Fibroblast of pulmonary artery (primary cell): ENCODE measurements around the gene PITPNM2.

Experiments
- DNase-seq: peaks from one replicate; pipeline ENCODE4 v3.0.0-alpha.2; 2010; ENCODE audit warnings: low read depth
- H3K4me3 ChIP-seq: replicated peaks from 2 replicates; pipeline ENCODE4 v1.5.1; 2011; ENCODE audit warnings: low read depth, mild to moderate bottlenecking, control low read depth, low read length, moderate library complexity
- CTCF ChIP-seq: IDR thresholded peaks from 2 replicates; pipeline ENCODE4 v1.5.1; 2011; ENCODE audit warnings: mild to moderate bottlenecking, control low read depth, low read length, inconsistent platforms; ENCODE audit errors: missing control alignments

Gene PITPNM2

GRCh38 chr12:123165537-123165936, 14.6 kb upstream of the PITPNM2 start:
- no peak for TF ChIP-seq CTCF
- no peak overlapping the region for H3K4me3 ChIP-seq
- DNase-seq: no peak

- no peak overlapping the region for H3K4me3 ChIP-seq
- no peak for DNase-seq
- no peak for TF ChIP-seq CTCF
Measured at GRCh38 chr12:123164710-123165261, 13.9 kb upstream of the PITPNM2 start.

GRCh38 chr12:123164222-123164621, 13.3 kb upstream of the PITPNM2 start:
- TF ChIP-seq CTCF: no peak
- no peak overlapping the region for H3K4me3 ChIP-seq
- no peak for DNase-seq

GRCh38 chr12:123163227-123163626, 12.3 kb upstream of the PITPNM2 start:
- no peak for DNase-seq
- no peak for TF ChIP-seq CTCF
- no peak overlapping the region for H3K4me3 ChIP-seq

- TF ChIP-seq CTCF: no peak
- H3K4me3 ChIP-seq: no peak overlapping the region
- peak; percentile 43 for DNase-seq
Measured at GRCh38 chr12:123160801-123161487, 10.1 kb upstream of the PITPNM2 start.

- no peak overlapping the region for H3K4me3 ChIP-seq
- no peak for TF ChIP-seq CTCF
- DNase-seq: no peak
Measured at GRCh38 chr12:123153906-123154305, 3.0 kb upstream of the PITPNM2 start.

GRCh38 chr12:123152833-123153232, 1.9 kb upstream of the PITPNM2 start:
- no peak for TF ChIP-seq CTCF
- DNase-seq: no peak
- no peak overlapping the region for H3K4me3 ChIP-seq
